OCI-LY1 (cell line): ENCODE data around the gene CNN2.

Experiments used
- H2AFZ ChIP-seq: fragments of 200-600 bp; sonication (generic), shearing (Covaris generic); 2 replicates; pipeline ENCODE4 v1.6.0; 2014; ENCODE audit warnings: antibody characterized with exemption, mild to moderate bottlenecking, low read length
- H3F3A ChIP-seq: fragments of 200-600 bp; sonication (generic), shearing (Covaris generic); 2 replicates; pipeline ENCODE4 v1.6.0; 2014; ENCODE audit warnings: mild to moderate bottlenecking, antibody characterized with exemption, low read length, moderate library complexity; ENCODE audit not compliant: insufficient read depth
- H3K27ac ChIP-seq: fragments of 200-600 bp; sonication (generic); 2 replicates; pipeline ENCODE4 v1.5.1; 2014; ENCODE audit warnings: low read length, mixed run types, mild to moderate bottlenecking, low read depth; ENCODE audit not compliant: poor library complexity, severe bottlenecking
- H3K27me3 ChIP-seq: fragments of 200-600 bp; sonication (generic); 2 replicates; pipeline ENCODE4 v1.6.0; 2014; ENCODE audit warnings: antibody characterized with exemption, mild to moderate bottlenecking, low read length, moderate library complexity; ENCODE audit not compliant: insufficient read depth
- H3K36me3 ChIP-seq: fragments of 200-600 bp; sonication (generic); 2 replicates; pipeline ENCODE4 v1.6.1; 2014; ENCODE audit warnings: mild to moderate bottlenecking, antibody characterized with exemption, low read length, moderate library complexity, mixed read lengths; ENCODE audit not compliant: insufficient read depth
- H3K4me1 ChIP-seq: fragments of 200-600 bp; sonication (generic); 2 replicates; pipeline ENCODE4 v1.5.1; 2014; ENCODE audit warnings: mild to moderate bottlenecking, low read length, moderate library complexity; ENCODE audit not compliant: insufficient read depth, severe bottlenecking
- H3K4me2 ChIP-seq: fragments of 200-600 bp; sonication (generic), shearing (Covaris generic); 2 replicates; pipeline ENCODE4 v1.6.1; 2014; ENCODE audit warnings: low read length
- H3K4me3 ChIP-seq: fragments of 200-600 bp; sonication (generic); 2 replicates; pipeline ENCODE4 v1.5.1; 2014; ENCODE audit warnings: low read length, low read depth, mild to moderate bottlenecking, mixed read lengths; ENCODE audit not compliant: poor library complexity, severe bottlenecking
- H3K79me2 ChIP-seq: fragments of 200-600 bp; shearing (Covaris generic); 2 replicates; pipeline ENCODE4 v1.6.1; 2016; ENCODE audit warnings: mixed run types, low read length, mixed read lengths; ENCODE audit not compliant: insufficient read depth
- H3K9ac ChIP-seq: fragments of 200-600 bp; sonication (generic), shearing (Covaris generic); 2 replicates; pipeline ENCODE4 v1.6.1; 2014; ENCODE audit warnings: mild to moderate bottlenecking, low read length, mixed read lengths
- H3K9me2 ChIP-seq: fragments of 200-600 bp; sonication (generic), shearing (Covaris generic); 2 replicates; pipeline ENCODE4 v1.6.1; 2014; ENCODE audit warnings: low read depth, mild to moderate bottlenecking, low read length, mixed read lengths
- H3K9me3 ChIP-seq: fragments of 200-600 bp; shearing (Covaris generic); 2 replicates; pipeline ENCODE4 v1.6.1; 2014; ENCODE audit warnings: low read length, mixed read lengths
- H4K20me1 ChIP-seq: fragments of 200-600 bp; sonication (generic), shearing (Covaris generic); 2 replicates; pipeline ENCODE4 v1.6.0; 2016; ENCODE audit warnings: mild to moderate bottlenecking, low read length; ENCODE audit not compliant: insufficient read depth
- CTCF ChIP-seq: fragments of 200-600 bp; sonication (generic), shearing (Covaris generic); IDR thresholded peaks from 2 replicates; pipeline ENCODE4 v1.5.1; 2017; ENCODE audit warnings: mild to moderate bottlenecking, antibody characterized with exemption, low read length, moderate library complexity, mixed read lengths
- EZH2 ChIP-seq: fragments of 200-600 bp; sonication (generic), shearing (Covaris generic); IDR thresholded peaks from 2 replicates; pipeline ENCODE4 v1.8.0; 2017; ENCODE audit warnings: borderline replicate concordance, mixed run types, mild to moderate bottlenecking, antibody characterized with exemption, low read length, moderate library complexity, mixed read lengths

CNN2 gene

GRCh38 chr19:995051-995827 is 31.2 kb upstream of the CNN2 start:
- Histone ChIP-seq H3F3A (no peaks in the 10 kb centered on the region), H3K4me1 (no peaks in the 10 kb centered on the region), H3K4me3 (no peak overlapping the region), H3K4me2 (no peak overlapping the region), H3K79me2 (no peaks in the 10 kb centered on the region), H3K27ac (no peak overlapping the region), H3K9me2 (no peaks in the 10 kb centered on the region), H2AFZ (no peak overlapping the region), H3K36me3 (peaks cover 25% of the 10 kb centered on the region), H3K27me3 (no peaks in the 10 kb centered on the region; the same call in 1 of the 2 replicates), H3K9me3 (no peaks in the 10 kb centered on the region), H3K9ac (no peak overlapping the region), H4K20me1 (no peaks in the 10 kb centered on the region)
- TF ChIP-seq EZH2: no peak
- TF ChIP-seq CTCF: no peak

- TF ChIP-seq CTCF (no peak), EZH2 (no peak)
- Histone ChIP-seq H3F3A (no peaks in the 10 kb centered on the region), H2AFZ (no peak overlapping the region), H3K27ac (no peak overlapping the region), H3K36me3 (peaks cover 16% of the 10 kb centered on the region), H3K9ac (no peak overlapping the region), H3K9me2 (no peaks in the 10 kb centered on the region), H3K9me3 (no peaks in the 10 kb centered on the region), H3K4me3 (no peak overlapping the region), H4K20me1 (no peaks in the 10 kb centered on the region), H3K79me2 (no peaks in the 10 kb centered on the region), H3K4me2 (no peak overlapping the region; the same call in 1 of the 2 replicates), H3K4me1 (no peaks in the 10 kb centered on the region), H3K27me3 (no peaks in the 10 kb centered on the region; the same call in 1 of the 2 replicates)
Measured at GRCh38 chr19:996051-996838, 30.2 kb upstream of the CNN2 start.

GRCh38 chr19:998064-998463 is 28.3 kb upstream of the CNN2 start:
- no peak for TF ChIP-seq CTCF
- TF ChIP-seq EZH2: no peak
- no peaks in the 10 kb centered on the region for H3K79me2 ChIP-seq
- no peaks in the 10 kb centered on the region for H4K20me1 ChIP-seq
- no peak overlapping the region for H3K9ac ChIP-seq
- no peaks in the 10 kb centered on the region for H3F3A ChIP-seq
- H3K4me1 ChIP-seq: no peaks in the 10 kb centered on the region
- H3K27ac ChIP-seq: no peak overlapping the region
- H3K4me3 ChIP-seq: no peak overlapping the region
- H2AFZ ChIP-seq: no peak overlapping the region
- H3K36me3 ChIP-seq: peaks cover 10% of the 10 kb centered on the region
- no peak overlapping the region for H3K4me2 ChIP-seq
- no peaks in the 10 kb centered on the region for H3K9me2 ChIP-seq
- peaks cover 3% of the 10 kb centered on the region; the same call in 1 of the 2 replicates for H3K27me3 ChIP-seq
- no peaks in the 10 kb centered on the region for H3K9me3 ChIP-seq
